Measurements from ENCODE around the gene MRPS10.

GRCh38 chr6:42190554-42191183 is 27.0 kb downstream of the MRPS10 start:
- TF ChIP-seq POLR2A (IDR thresholded peaks at IDR 0.05; ENCODE audit: borderline replicate concordance, extremely low read depth, insufficient read depth, insufficient read length) (no peak), REST (IDR thresholded peaks at IDR 0.05; ENCODE audit: low read depth) (no peak), CEBPB (IDR thresholded peaks at IDR 0.05; ENCODE audit: low read depth) (no peak)
